Right atrium auricular region (tissue), 2 donors: ENCODE data around the gene CLDN34. TPM values are rescaled to one million over a fixed set of nuclear protein-coding genes. Genes with fewer than 3 reads are reported as not detected.

Source experiments
- DNase-seq: peaks from one replicate; pipeline ENCODE4 v3.0.0-alpha.2; 2019; ENCODE audit warnings: low spot score
- H3K27ac ChIP-seq, 2 donors: fragments of 200-600 bp; sonication (generic); 1 replicate in 1 of 2; 2 replicates in 1 of 2; pipeline ENCODE4 v1.5.1; 2016 to 2019
- H3K27me3 ChIP-seq, 2 donors: fragments of 200-600 bp; sonication (generic); one replicate each; pipeline versions ENCODE4 v1.5.1 to v1.6.0; 2017 to 2019
- H3K36me3 ChIP-seq: fragments of 200-600 bp; sonication (generic); one replicate; pipeline ENCODE4 v1.5.1; 2016
- H3K4me1 ChIP-seq, 2 donors: fragments of 200-600 bp; sonication (generic); one replicate each; pipeline versions ENCODE4 v1.5.1 to v1.6.0; 2017 to 2019
- H3K4me3 ChIP-seq, 2 donors: fragments of 200-600 bp; sonication (generic); 1 replicate in 1 of 2; 2 replicates in 1 of 2; pipeline ENCODE4 v1.5.1; 2017 to 2019; ENCODE audit warnings: mild to moderate bottlenecking in 1 of 2, moderate library complexity in 1 of 2
- H3K9me3 ChIP-seq, 2 donors: fragments of 200-600 bp; sonication (generic); one replicate each; pipeline ENCODE4 v1.5.1; 2019
- CTCF ChIP-seq, 2 donors: fragments of 200-600 bp; sonication (generic); IDR thresholded peaks; one replicate each; pipeline ENCODE4 v1.5.1; 2019; ENCODE audit warnings: antibody characterized with exemption in 2 of 2
- total RNA-seq, 2 donors: library from RNA; depleted of rRNA; stranded (reverse); fragments of >200 nt; gene quantifications; one replicate each; pipeline ENCODE4 v1.1.0, GENCODE V29; 2016

The CLDN34 gene
- total RNA-seq, 2 donors from 2014 or later = not detected

- no peaks in the 10 kb centered on the region for H3K9me3 ChIP-seq
- no peak for TF ChIP-seq CTCF (IDR thresholded peaks at IDR 0.05)
- no peak for DNase-seq
- H3K4me1 ChIP-seq = no peaks in the 10 kb centered on the region
- no peak overlapping the region for H3K4me3 ChIP-seq
- no peaks in the 10 kb centered on the region for H3K36me3 ChIP-seq
- no peak overlapping the region for H3K27ac ChIP-seq
- H3K27me3 ChIP-seq = no peaks in the 10 kb centered on the region
Measured at GRCh38 chrX:9926002-9926401, 41.2 kb upstream of the CLDN34 start.

- TF ChIP-seq CTCF (IDR thresholded peaks at IDR 0.05) = no peak
- Histone ChIP-seq H3K4me3 (no peak overlapping the region), H3K4me1 (no peaks in the 10 kb centered on the region), H3K36me3 (no peaks in the 10 kb centered on the region), H3K27me3 (no peaks in the 10 kb centered on the region), H3K9me3 (no peaks in the 10 kb centered on the region), H3K27ac (no peak overlapping the region)
- DNase-seq = no peak
Measured at GRCh38 chrX:9927698-9928482, 39.3 kb upstream of the CLDN34 start.

GRCh38 chrX:9935436-9935835, 31.7 kb upstream of the CLDN34 start:
- Histone ChIP-seq H3K36me3 (no peaks in the 10 kb centered on the region), H3K4me1 (no peaks in the 10 kb centered on the region), H3K27ac (no peak overlapping the region), H3K4me3 (no peak overlapping the region), H3K27me3 (no peaks in the 10 kb centered on the region), H3K9me3 (no peaks in the 10 kb centered on the region)
- no peak for TF ChIP-seq CTCF (IDR thresholded peaks at IDR 0.05)
- no peak for DNase-seq

- DNase-seq = no peak
- H3K4me1 ChIP-seq = no peaks in the 10 kb centered on the region
- H3K9me3 ChIP-seq = no peaks in the 10 kb centered on the region
- no peak overlapping the region for H3K27ac ChIP-seq
- no peak overlapping the region for H3K4me3 ChIP-seq
- TF ChIP-seq CTCF (IDR thresholded peaks at IDR 0.05) = no peak
- H3K36me3 ChIP-seq = no peaks in the 10 kb centered on the region
- no peaks in the 10 kb centered on the region for H3K27me3 ChIP-seq
Measured at GRCh38 chrX:9937761-9938160, 29.4 kb upstream of the CLDN34 start.

GRCh38 chrX:9938516-9938915, 28.6 kb upstream of the CLDN34 start:
- Histone ChIP-seq H3K9me3 (no peaks in the 10 kb centered on the region), H3K4me1 (no peaks in the 10 kb centered on the region), H3K36me3 (no peaks in the 10 kb centered on the region), H3K27ac (no peak overlapping the region), H3K27me3 (no peaks in the 10 kb centered on the region), H3K4me3 (no peak overlapping the region)
- no peak for DNase-seq
- no peak for TF ChIP-seq CTCF (IDR thresholded peaks at IDR 0.05)

GRCh38 chrX:9940421-9940820, 26.7 kb upstream of the CLDN34 start:
- Histone ChIP-seq H3K4me1 (no peaks in the 10 kb centered on the region), H3K27ac (no peak overlapping the region), H3K9me3 (peaks cover 0 to 6% of the 10 kb centered on the region in 2 donors), H3K36me3 (no peaks in the 10 kb centered on the region), H3K4me3 (no peak overlapping the region), H3K27me3 (no peaks in the 10 kb centered on the region)
- DNase-seq = no peak
- no peak for TF ChIP-seq CTCF (IDR thresholded peaks at IDR 0.05)
